Endodermal cell (in vitro differentiated cells): ENCODE results near the gene CTNNA2. TPM values are rescaled to one million over a fixed set of nuclear protein-coding genes. Genes with fewer than 3 reads are reported as not detected.

ENCODE experiments used
- DNase-seq: peaks from one replicate; pipeline ENCODE4 v3.0.0-alpha.2; 2017
- H3K27ac ChIP-seq: 2 replicates; pipeline ENCODE4 v1.5.1; 2013; ENCODE audit warnings: mild to moderate bottlenecking, low read depth, low read length, moderate library complexity
- H3K27me3 ChIP-seq: 2 replicates; pipeline ENCODE4 v1.6.1; 2013; ENCODE audit warnings: mild to moderate bottlenecking, low read length, moderate library complexity; ENCODE audit not compliant: insufficient read depth, control insufficient read depth, poor library complexity, severe bottlenecking
- H3K36me3 ChIP-seq: 2 replicates; pipeline ENCODE4 v1.7.0; 2013; ENCODE audit warnings: mild to moderate bottlenecking, low read length, moderate library complexity; ENCODE audit not compliant: control insufficient read depth, insufficient read depth
- H3K4me1 ChIP-seq: one replicate; pipeline ENCODE4 v1.7.0; 2013; ENCODE audit warnings: low read length; ENCODE audit not compliant: control insufficient read depth, insufficient read depth
- H3K4me3 ChIP-seq: 2 replicates; pipeline ENCODE4 v1.5.1; 2013; ENCODE audit warnings: mild to moderate bottlenecking, low read length, moderate library complexity
- H3K9ac ChIP-seq: 2 replicates; pipeline ENCODE4 v1.6.1; 2013; ENCODE audit warnings: mild to moderate bottlenecking, low read length, moderate library complexity; ENCODE audit not compliant: poor library complexity, severe bottlenecking; ENCODE audit errors: extremely low read depth
- H3K9me3 ChIP-seq: 2 replicates; pipeline ENCODE4 v1.6.1; 2013; ENCODE audit warnings: mild to moderate bottlenecking, low read length, moderate library complexity; ENCODE audit not compliant: control insufficient read depth
- H3K27ac Mint-ChIP-seq: 2 replicates; pipeline ENCODE4 v1.8.0; 2020; ENCODE audit warnings: mixed read lengths
- H3K27me3 Mint-ChIP-seq: 2 replicates; pipeline ENCODE4 v1.8.0; 2021; ENCODE audit warnings: mild to moderate bottlenecking, mixed read lengths; ENCODE audit not compliant: insufficient read depth
- H3K36me3 Mint-ChIP-seq: 2 replicates; pipeline ENCODE4 v1.8.0; 2020; ENCODE audit warnings: low read depth, mixed read lengths
- H3K4me1 Mint-ChIP-seq: 2 replicates; pipeline ENCODE4 v1.8.0; 2020; ENCODE audit warnings: mixed read lengths
- H3K4me3 Mint-ChIP-seq: 2 replicates; pipeline ENCODE4 v1.8.0; 2020; ENCODE audit warnings: mild to moderate bottlenecking, moderate library complexity, mixed read lengths
- H3K9me3 Mint-ChIP-seq: 2 replicates; pipeline ENCODE4 v1.8.0; 2020; ENCODE audit warnings: mild to moderate bottlenecking, mixed read lengths
- WGBS, 2 experiments: methylation state at CpG; one replicate each; pipeline versions ENCODE4 v1.1.5 to v1.1.7; 2013; ENCODE audit warnings: missing lambda C conversion rate in 2 of 2, mixed read lengths in 1 of 2; ENCODE audit not compliant: insufficient coverage in 1 of 2, insufficient read length in 1 of 2; 5-methylcytosine and 5-hydroxymethylcytosine counted together
- total RNA-seq, 2 donors: library from RNA; stranded (reverse); fragmentation: NEBNext Ultra II Directional in 1 of 2; extraction: Animal tissue kit (Norgen Biotek cat#: 25700) in 1 of 2; gene quantifications; 2 replicates in 1 of 2; 3 replicates in 1 of 2; pipeline ENCODE4 v1.2.1, GENCODE V29; 2021
- TF ChIP-seq, protein P1 (sequence below): fragments of 200-600 bp; sonication (generic); conservative IDR thresholded peaks from 2 replicates; pipeline ENCODE4 v1.5.0; 2021; ENCODE audit warnings: antibody characterized with exemption, mild to moderate bottlenecking

Gene CTNNA2
- total RNA-seq, 2 donors from 2014 or later, result 7.7 to 9.8 TPM

- Mint-ChIP-seq H3K4me1 (no peaks in the 10 kb centered on the region), H3K4me3 (no peak overlapping the region), H3K27ac (no peak overlapping the region), H3K9me3 (peaks cover 74% of the 10 kb centered on the region), H3K36me3 (peaks cover 7% of the 10 kb centered on the region), H3K27me3 (no peaks in the 10 kb centered on the region)
- Histone ChIP-seq H3K4me3 (no peak overlapping the region), H3K9me3 (peaks cover 75% of the 10 kb centered on the region), H3K36me3 (no peaks in the 10 kb centered on the region), H3K4me1 (no peaks in the 10 kb centered on the region), H3K27me3 (no peaks in the 10 kb centered on the region), H3K27ac (no peak overlapping the region), H3K9ac (no peak overlapping the region)
- WGBS, 2 experiments, result 91% methylated on average over 2 of the region's 2 CpGs; no CpG with 5 or more reads in 1 of the 2 experiments
- DNase-seq, result no peak
- TF ChIP-seq, protein P1, sequence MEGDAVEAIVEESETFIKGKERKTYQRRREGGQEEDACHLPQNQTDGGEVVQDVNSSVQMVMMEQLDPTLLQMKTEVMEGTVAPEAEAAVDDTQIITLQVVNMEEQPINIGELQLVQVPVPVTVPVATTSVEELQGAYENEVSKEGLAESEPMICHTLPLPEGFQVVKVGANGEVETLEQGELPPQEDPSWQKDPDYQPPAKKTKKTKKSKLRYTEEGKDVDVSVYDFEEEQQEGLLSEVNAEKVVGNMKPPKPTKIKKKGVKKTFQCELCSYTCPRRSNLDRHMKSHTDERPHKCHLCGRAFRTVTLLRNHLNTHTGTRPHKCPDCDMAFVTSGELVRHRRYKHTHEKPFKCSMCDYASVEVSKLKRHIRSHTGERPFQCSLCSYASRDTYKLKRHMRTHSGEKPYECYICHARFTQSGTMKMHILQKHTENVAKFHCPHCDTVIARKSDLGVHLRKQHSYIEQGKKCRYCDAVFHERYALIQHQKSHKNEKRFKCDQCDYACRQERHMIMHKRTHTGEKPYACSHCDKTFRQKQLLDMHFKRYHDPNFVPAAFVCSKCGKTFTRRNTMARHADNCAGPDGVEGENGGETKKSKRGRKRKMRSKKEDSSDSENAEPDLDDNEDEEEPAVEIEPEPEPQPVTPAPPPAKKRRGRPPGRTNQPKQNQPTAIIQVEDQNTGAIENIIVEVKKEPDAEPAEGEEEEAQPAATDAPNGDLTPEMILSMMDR, result no peak
These were observed 34.7 kb downstream of the CTNNA2 start for GRCh38 chr2:79547568-79547967.

- peaks cover 64% of the 10 kb centered on the region for H3K9me3 Mint-ChIP-seq
These were observed 39.8 kb downstream of the CTNNA2 start for GRCh38 chr2:79552653-79553052.

GRCh38 chr2:79554899-79555298 lies 42.0 kb downstream of the CTNNA2 start:
- H3K36me3 Mint-ChIP-seq, result peaks cover 4% of the 10 kb centered on the region

More at GRCh38 chr2:79552653-79553052, 39.8 kb downstream of the CTNNA2 start:
- Mint-ChIP-seq H3K27me3 (no peaks in the 10 kb centered on the region), H3K36me3 (peaks cover 7% of the 10 kb centered on the region), H3K4me3 (no peak overlapping the region), H3K27ac (no peak overlapping the region), H3K4me1 (no peaks in the 10 kb centered on the region)
- peak; percentile 49 for DNase-seq
- TF ChIP-seq, protein P1, result no peak
- peak overlapping the region; percentile 30 for H3K4me3 ChIP-seq
- peaks cover 70% of the 10 kb centered on the region for H3K9me3 ChIP-seq
- no peaks in the 10 kb centered on the region for H3K27me3 ChIP-seq
- no peak overlapping the region for H3K27ac ChIP-seq
- no peak overlapping the region for H3K9ac ChIP-seq
- 100% methylated on average over 1 of the region's 1 CpG; no CpG with 5 or more reads in 1 of the 2 experiments for WGBS, 2 experiments
- H3K36me3 ChIP-seq, result no peaks in the 10 kb centered on the region
- H3K4me1 ChIP-seq, result no peaks in the 10 kb centered on the region

More at GRCh38 chr2:79554899-79555298, 42.0 kb downstream of the CTNNA2 start:
- Histone ChIP-seq H3K9ac (no peak overlapping the region), H3K36me3 (no peaks in the 10 kb centered on the region), H3K27me3 (no peaks in the 10 kb centered on the region), H3K4me3 (no peak overlapping the region), H3K9me3 (peaks cover 48% of the 10 kb centered on the region), H3K27ac (no peak overlapping the region), H3K4me1 (no peaks in the 10 kb centered on the region)
- DNase-seq, result no peak
- H3K9me3 Mint-ChIP-seq, result peaks cover 44% of the 10 kb centered on the region
- no peak overlapping the region for H3K4me3 Mint-ChIP-seq
- no peaks in the 10 kb centered on the region for H3K27me3 Mint-ChIP-seq
- no peak overlapping the region for H3K27ac Mint-ChIP-seq
- TF ChIP-seq, protein P1, result no peak
- H3K4me1 Mint-ChIP-seq, result no peaks in the 10 kb centered on the region
